Suprapubic skin (tissue), 4 donors: ENCODE data around the gene CASP2.

Experiments used
- EP300 ChIP-seq: sonication (generic); formaldehyde crosslinking; IDR thresholded peaks from one replicate; pipeline ENCODE4 v1.6.1; 2017; ENCODE audit warnings: antibody characterized with exemption
- POLR2A ChIP-seq, 2 donors: fragments of 450-650 bp; IDR thresholded peaks; one replicate each; pipeline ENCODE4 v1.6.1; 2017; ENCODE audit warnings: antibody characterized with exemption in 2 of 2, mild to moderate bottlenecking in 2 of 2, moderate library complexity in 2 of 2
- POLR2AphosphoS5 ChIP-seq, 3 donors: sonication (generic); formaldehyde crosslinking; IDR thresholded peaks; one replicate each; pipeline ENCODE4 v1.6.1; 2017; ENCODE audit warnings: antibody characterized with exemption in 3 of 3
- TF ChIP-seq, protein P1 (sequence below), 2 donors: fragments of 200-600 bp in 1 of 2; fragments of 450-650 bp in 1 of 2; sonication (generic) in 1 of 2; IDR thresholded peaks; one replicate each; pipeline ENCODE4 v1.5.1; 2016 to 2019; ENCODE audit warnings: antibody characterized with exemption in 2 of 2, mild to moderate bottlenecking in 1 of 2, moderate library complexity in 1 of 2

- TF ChIP-seq, protein P1, sequence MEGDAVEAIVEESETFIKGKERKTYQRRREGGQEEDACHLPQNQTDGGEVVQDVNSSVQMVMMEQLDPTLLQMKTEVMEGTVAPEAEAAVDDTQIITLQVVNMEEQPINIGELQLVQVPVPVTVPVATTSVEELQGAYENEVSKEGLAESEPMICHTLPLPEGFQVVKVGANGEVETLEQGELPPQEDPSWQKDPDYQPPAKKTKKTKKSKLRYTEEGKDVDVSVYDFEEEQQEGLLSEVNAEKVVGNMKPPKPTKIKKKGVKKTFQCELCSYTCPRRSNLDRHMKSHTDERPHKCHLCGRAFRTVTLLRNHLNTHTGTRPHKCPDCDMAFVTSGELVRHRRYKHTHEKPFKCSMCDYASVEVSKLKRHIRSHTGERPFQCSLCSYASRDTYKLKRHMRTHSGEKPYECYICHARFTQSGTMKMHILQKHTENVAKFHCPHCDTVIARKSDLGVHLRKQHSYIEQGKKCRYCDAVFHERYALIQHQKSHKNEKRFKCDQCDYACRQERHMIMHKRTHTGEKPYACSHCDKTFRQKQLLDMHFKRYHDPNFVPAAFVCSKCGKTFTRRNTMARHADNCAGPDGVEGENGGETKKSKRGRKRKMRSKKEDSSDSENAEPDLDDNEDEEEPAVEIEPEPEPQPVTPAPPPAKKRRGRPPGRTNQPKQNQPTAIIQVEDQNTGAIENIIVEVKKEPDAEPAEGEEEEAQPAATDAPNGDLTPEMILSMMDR (IDR thresholded peaks at IDR 0.05): no peak
- TF ChIP-seq POLR2AphosphoS5 (IDR thresholded peaks at IDR 0.05): no peak
- no peak for TF ChIP-seq POLR2A (IDR thresholded peaks at IDR 0.05)
- TF ChIP-seq EP300: no peak
Observed at GRCh38 chr7:143354376-143354775, 66.2 kb downstream of the CASP2 start.
